BLaER1 treated with 17β-estradiol and CSF1 and Interleukin-3, amounts not matched to agents 10 nM and 100 nM (cell line): ENCODE results near the gene OTOG.

Experiments
- H3K27ac ChIP-seq, 11 experiments: shearing (Covaris generic); formaldehyde crosslinking; 2 replicates each; pipeline ENCODE4 v1.8.1; 2022
- H3K27me3 ChIP-seq, 11 experiments: shearing (Covaris generic); formaldehyde crosslinking; 2 replicates each; pipeline ENCODE4 v1.8.1; 2022
- H3K36me3 ChIP-seq, 11 experiments: shearing (Covaris generic); formaldehyde crosslinking; 2 replicates each; pipeline ENCODE4 v1.8.1; 2022
- H3K4me1 ChIP-seq, 10 experiments: shearing (Covaris generic); formaldehyde crosslinking; 2 replicates each; pipeline ENCODE4 v1.8.1; 2022
- H3K4me2 ChIP-seq, 11 experiments: shearing (Covaris generic); formaldehyde crosslinking; 2 replicates each; pipeline ENCODE4 v1.8.1; 2022
- H3K4me3 ChIP-seq, 10 experiments: shearing (Covaris generic); formaldehyde crosslinking; 2 replicates each; pipeline ENCODE4 v1.8.1; 2022
- H3K9ac ChIP-seq, 11 experiments: shearing (Covaris generic); formaldehyde crosslinking; 2 replicates each; pipeline ENCODE4 v1.8.1; 2022
- H3K9me3 ChIP-seq, 11 experiments: shearing (Covaris generic); formaldehyde crosslinking; replicated peaks in 1 of 11; 2 replicates each; pipeline ENCODE4 v1.8.1; 2022
- H4K20me1 ChIP-seq, 11 experiments: shearing (Covaris generic); formaldehyde crosslinking; 2 replicates each; pipeline ENCODE4 v1.8.1; 2022
- Cebpa-rat ChIP-seq, 11 experiments: shearing (Covaris generic); IDR thresholded peaks; 2 replicates each; pipeline ENCODE4 v1.8.1; 2022

OTOG gene

DNA sequence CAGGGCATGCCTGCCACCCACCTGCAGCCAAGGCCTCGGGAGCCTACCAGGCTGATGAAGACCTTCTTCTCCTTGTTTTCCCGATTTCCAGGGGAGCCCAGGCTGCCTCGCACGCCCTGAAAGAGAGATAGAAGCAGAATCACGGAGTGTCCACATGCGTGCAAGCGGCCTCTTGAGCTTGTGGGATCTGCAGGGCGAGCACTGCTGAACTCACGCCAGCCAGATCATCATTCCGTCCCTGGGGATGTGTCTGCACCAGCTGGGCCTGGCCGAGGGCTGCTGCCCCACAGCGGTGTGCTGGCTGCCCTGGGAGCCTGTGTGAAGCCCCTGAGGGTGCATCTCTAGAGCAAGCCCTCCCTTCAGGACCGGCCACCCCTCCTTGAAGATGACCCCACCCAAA, 20.7 kb upstream of the OTOG start:
- Histone ChIP-seq H3K36me3 (no peaks in the 10 kb centered on the region), H3K27ac (no peak overlapping the region), H3K9ac (no peak overlapping the region), H3K27me3 (no peaks in the 10 kb centered on the region), H3K9me3 (no peaks in the 10 kb centered on the region), H4K20me1 (no peaks in the 10 kb centered on the region; a peak in 2 of 22 replicates), H3K4me3 (no peak overlapping the region), H3K4me2 (no peak overlapping the region), H3K4me1 (peaks cover 0 to 8% (median 6%) of the 10 kb centered on the region in 10 experiments; a peak in 8 of 20 replicates)
- TF ChIP-seq Cebpa-rat (IDR thresholded peaks at IDR 0.05): no peak

- H3K4me1 ChIP-seq: peaks cover 0 to 8% (median 6%) of the 10 kb centered on the region in 10 experiments; a peak in 8 of 20 replicates
- no peak overlapping the region for H3K4me3 ChIP-seq
- no peak for TF ChIP-seq Cebpa-rat (IDR thresholded peaks at IDR 0.05)
- no peak overlapping the region for H3K4me2 ChIP-seq
- H3K27ac ChIP-seq: no peak overlapping the region
- no peaks in the 10 kb centered on the region for H3K27me3 ChIP-seq
- H4K20me1 ChIP-seq: no peaks in the 10 kb centered on the region; a peak in 2 of 22 replicates
- H3K9me3 ChIP-seq: no peaks in the 10 kb centered on the region
- no peak overlapping the region for H3K9ac ChIP-seq
- H3K36me3 ChIP-seq: no peaks in the 10 kb centered on the region
Measured at GRCh38 chr11:17526931-17527627, 20.0 kb upstream of the OTOG start.

GRCh38 chr11:17527628-17527995, 19.4 kb upstream of the OTOG start:
- H3K9ac ChIP-seq: no peak overlapping the region
- H3K4me3 ChIP-seq: no peak overlapping the region
- H3K27ac ChIP-seq: no peak overlapping the region
- H4K20me1 ChIP-seq: no peaks in the 10 kb centered on the region; a peak in 2 of 22 replicates
- no peaks in the 10 kb centered on the region for H3K27me3 ChIP-seq
- H3K4me1 ChIP-seq: peaks cover 0 to 6% (median 4%) of the 10 kb centered on the region in 10 experiments; a peak in 8 of 20 replicates
- no peak overlapping the region for H3K4me2 ChIP-seq
- no peaks in the 10 kb centered on the region for H3K9me3 ChIP-seq
- no peaks in the 10 kb centered on the region for H3K36me3 ChIP-seq
- TF ChIP-seq Cebpa-rat (IDR thresholded peaks at IDR 0.05): no peak

- Histone ChIP-seq H3K4me1 (no peaks in the 10 kb centered on the region), H3K4me3 (no peak overlapping the region), H3K27ac (no peak overlapping the region), H3K9ac (no peak overlapping the region), H3K36me3 (no peaks in the 10 kb centered on the region), H3K9me3 (no peaks in the 10 kb centered on the region), H4K20me1 (no peaks in the 10 kb centered on the region; a peak in 2 of 22 replicates), H3K27me3 (no peaks in the 10 kb centered on the region), H3K4me2 (no peak overlapping the region)
- TF ChIP-seq Cebpa-rat (IDR thresholded peaks at IDR 0.05): no peak
Measured at GRCh38 chr11:17528181-17528691, 18.8 kb upstream of the OTOG start.

DNA sequence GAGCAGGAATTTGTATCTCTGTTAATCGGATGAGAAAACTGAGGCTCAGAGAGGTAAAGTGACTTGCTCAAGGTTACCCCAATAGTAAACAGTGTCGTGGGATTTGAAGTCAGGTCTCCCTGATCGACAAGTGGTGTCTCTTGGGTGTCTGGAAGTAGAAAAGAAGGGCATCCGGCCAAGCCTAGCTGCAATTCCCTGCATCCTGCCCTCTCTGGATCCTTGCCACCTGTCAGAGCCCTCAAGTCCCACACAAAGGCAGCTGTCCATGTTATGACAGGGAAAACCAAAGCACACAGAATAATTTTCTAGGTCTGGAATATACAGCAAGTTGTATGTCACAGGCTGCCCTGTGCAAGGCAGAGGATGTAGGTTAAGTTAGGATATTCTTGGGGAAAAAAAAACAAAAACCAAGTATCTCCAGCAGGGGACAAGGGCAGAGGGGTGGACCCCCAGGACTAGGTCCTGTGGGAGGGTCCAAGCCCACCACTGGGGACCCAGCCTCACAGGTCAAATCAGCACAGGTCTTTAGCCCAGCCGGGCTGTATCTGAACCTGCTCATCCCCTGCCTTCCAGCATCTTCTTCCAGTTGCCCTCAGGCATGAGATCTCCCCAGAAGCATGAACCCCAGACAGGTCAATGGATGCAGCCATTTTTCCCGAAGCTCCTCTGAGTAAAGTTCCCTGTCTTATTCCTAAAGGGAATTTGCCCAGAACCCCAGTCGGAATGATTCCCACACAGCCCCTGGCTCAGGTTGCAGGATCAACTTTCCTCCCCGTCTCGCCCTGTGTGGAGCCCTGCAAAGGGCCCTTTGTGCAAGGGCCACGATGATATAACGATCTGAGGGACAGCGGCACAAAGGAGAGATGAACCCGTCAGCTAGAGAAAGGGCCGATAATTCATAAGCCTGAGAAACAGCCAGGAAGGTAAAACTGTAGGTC, 17.9 kb upstream of the OTOG start:
- Histone ChIP-seq H3K27me3 (no peaks in the 10 kb centered on the region), H3K9me3 (no peaks in the 10 kb centered on the region), H3K9ac (no peak overlapping the region), H4K20me1 (no peaks in the 10 kb centered on the region; a peak in 2 of 22 replicates), H3K36me3 (no peaks in the 10 kb centered on the region), H3K4me1 (no peaks in the 10 kb centered on the region), H3K4me2 (no peak overlapping the region), H3K27ac (no peak overlapping the region), H3K4me3 (no peak overlapping the region)
- TF ChIP-seq Cebpa-rat (IDR thresholded peaks at IDR 0.05): no peak

DNA sequence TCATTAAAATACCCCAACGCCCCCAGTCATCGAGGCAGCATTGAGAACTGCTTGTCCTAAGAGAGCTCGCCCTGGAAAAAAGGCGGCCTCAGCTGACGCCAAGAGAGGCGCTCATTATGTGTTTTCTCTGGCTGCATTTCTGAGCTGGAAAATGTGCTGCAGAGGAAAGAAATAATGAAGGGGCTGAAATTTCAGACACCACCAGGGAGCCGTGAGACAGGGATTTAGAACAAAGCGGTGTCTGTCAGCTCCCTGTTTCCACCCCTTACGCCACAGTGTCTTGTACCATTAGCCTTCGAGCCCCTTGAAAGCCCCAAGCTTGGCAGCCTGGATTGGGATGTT, 17.2 kb upstream of the OTOG start:
- H3K36me3 ChIP-seq: no peaks in the 10 kb centered on the region
- no peaks in the 10 kb centered on the region; a peak in 2 of 22 replicates for H4K20me1 ChIP-seq
- no peak for TF ChIP-seq Cebpa-rat (IDR thresholded peaks at IDR 0.05)
- H3K27ac ChIP-seq: no peak overlapping the region
- no peaks in the 10 kb centered on the region for H3K27me3 ChIP-seq
- no peaks in the 10 kb centered on the region for H3K4me1 ChIP-seq
- H3K9me3 ChIP-seq: no peaks in the 10 kb centered on the region
- no peak overlapping the region for H3K9ac ChIP-seq
- no peak overlapping the region for H3K4me2 ChIP-seq
- H3K4me3 ChIP-seq: no peak overlapping the region

DNA sequence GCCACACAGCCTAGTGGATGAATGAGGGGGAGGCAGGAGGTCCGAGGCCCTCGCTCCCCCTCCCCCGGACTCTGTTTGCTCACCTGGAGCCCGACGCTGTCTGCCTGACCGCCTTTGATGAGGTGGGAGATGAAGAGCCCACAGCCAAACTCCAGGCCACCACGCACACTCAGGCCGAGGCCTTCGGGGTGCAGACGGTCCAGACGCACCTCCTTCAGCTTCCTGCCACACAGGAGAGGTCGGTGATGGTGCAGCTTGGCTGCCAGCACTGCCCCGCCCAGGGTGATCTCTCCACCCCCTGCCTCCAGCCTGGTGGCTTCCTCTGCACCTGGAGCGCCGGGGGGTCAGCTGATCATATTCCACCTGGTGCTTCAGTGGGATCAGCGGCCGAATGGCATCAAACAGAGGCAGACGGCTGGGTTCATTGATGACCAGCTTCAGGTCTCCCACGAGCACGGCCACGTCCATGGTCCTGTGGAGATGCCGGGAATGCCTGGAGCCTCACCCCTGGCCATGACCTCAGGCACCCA, 15.9 kb upstream of the OTOG start:
- no peak overlapping the region for H3K4me3 ChIP-seq
- no peaks in the 10 kb centered on the region; a peak in 2 of 22 replicates for H4K20me1 ChIP-seq
- no peak overlapping the region for H3K27ac ChIP-seq
- H3K4me2 ChIP-seq: no peak overlapping the region
- H3K4me1 ChIP-seq: no peaks in the 10 kb centered on the region
- TF ChIP-seq Cebpa-rat (IDR thresholded peaks at IDR 0.05): no peak
- no peaks in the 10 kb centered on the region for H3K9me3 ChIP-seq
- H3K9ac ChIP-seq: no peak overlapping the region
- no peaks in the 10 kb centered on the region for H3K27me3 ChIP-seq
- no peaks in the 10 kb centered on the region for H3K36me3 ChIP-seq

DNA sequence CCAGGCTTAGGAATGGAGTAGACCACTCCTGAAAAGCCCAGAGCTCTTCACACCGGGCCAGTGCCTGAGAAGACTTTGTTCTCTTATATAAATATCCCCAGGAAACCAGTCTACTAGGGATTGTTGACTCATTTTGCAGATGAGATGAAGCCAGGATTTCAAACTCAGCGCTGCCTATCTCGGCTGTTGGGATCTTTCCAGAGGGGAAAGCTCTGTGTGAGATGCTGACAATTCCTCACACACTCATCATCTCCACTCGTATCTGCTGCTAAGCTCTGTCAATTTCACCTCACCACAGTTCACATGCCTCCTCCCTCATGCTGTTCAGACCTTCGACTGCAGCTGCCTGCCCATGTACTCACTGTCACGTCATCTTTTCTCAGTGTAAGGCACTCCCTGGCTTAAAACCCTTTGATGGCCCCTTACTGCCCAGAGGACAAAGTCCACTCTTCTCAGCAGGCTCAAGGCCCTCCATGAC, 15.4 kb upstream of the OTOG start:
- no peak for TF ChIP-seq Cebpa-rat (IDR thresholded peaks at IDR 0.05)

DNA sequence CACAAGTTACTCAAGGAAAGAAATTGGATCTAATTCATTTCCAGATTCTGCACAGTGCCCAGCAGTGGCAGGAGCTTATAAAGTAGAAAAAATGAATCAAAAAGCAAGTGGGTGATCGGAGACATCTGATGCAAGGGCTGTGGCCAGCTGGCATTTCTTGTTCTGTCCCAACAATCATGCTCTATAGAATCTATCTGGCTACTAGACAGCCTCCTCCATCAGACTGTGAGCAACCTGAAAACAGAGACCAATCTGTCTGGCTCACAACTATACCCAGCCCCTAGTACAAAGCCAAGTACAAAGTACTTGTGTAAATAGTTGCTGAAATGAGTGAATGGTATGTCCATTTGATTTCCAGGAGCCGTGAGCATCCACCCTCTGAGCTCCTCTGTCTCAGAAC, 14.3 kb upstream of the OTOG start:
- TF ChIP-seq Cebpa-rat (IDR thresholded peaks at IDR 0.05): no peak
- H3K36me3 ChIP-seq: no peaks in the 10 kb centered on the region
- H3K27ac ChIP-seq: no peak overlapping the region
- no peaks in the 10 kb centered on the region for H3K9me3 ChIP-seq
- no peak overlapping the region for H3K9ac ChIP-seq
- H3K4me1 ChIP-seq: no peaks in the 10 kb centered on the region
- H3K4me3 ChIP-seq: no peak overlapping the region
- no peak overlapping the region for H3K4me2 ChIP-seq
- no peaks in the 10 kb centered on the region; a peak in 1 of 22 replicates for H4K20me1 ChIP-seq
- no peaks in the 10 kb centered on the region for H3K27me3 ChIP-seq

More for the DNA sequence above, 15.4 kb upstream of the OTOG start:
- H3K4me3 ChIP-seq: no peak overlapping the region
- H3K27me3 ChIP-seq: no peaks in the 10 kb centered on the region
- no peaks in the 10 kb centered on the region; a peak in 2 of 22 replicates for H4K20me1 ChIP-seq
- H3K36me3 ChIP-seq: no peaks in the 10 kb centered on the region
- no peak overlapping the region for H3K9ac ChIP-seq
- H3K4me2 ChIP-seq: no peak overlapping the region
- no peak overlapping the region for H3K27ac ChIP-seq
- H3K9me3 ChIP-seq: no peaks in the 10 kb centered on the region
- H3K4me1 ChIP-seq: no peaks in the 10 kb centered on the region
